ENCODE results near the gene CDCA8. TPM values are rescaled to one million over a fixed set of nuclear protein-coding genes. Genes with fewer than 3 reads are reported as not detected.
A peak's percentile ranks its signal among the peaks of the same experiment; 100 is the strongest.

Gene CDCA8
- total and polyA plus RNA-seq, 2 of the 4 experiments (the other 2 are of a cell fraction) = 5.9 to 25.7 TPM

DNA sequence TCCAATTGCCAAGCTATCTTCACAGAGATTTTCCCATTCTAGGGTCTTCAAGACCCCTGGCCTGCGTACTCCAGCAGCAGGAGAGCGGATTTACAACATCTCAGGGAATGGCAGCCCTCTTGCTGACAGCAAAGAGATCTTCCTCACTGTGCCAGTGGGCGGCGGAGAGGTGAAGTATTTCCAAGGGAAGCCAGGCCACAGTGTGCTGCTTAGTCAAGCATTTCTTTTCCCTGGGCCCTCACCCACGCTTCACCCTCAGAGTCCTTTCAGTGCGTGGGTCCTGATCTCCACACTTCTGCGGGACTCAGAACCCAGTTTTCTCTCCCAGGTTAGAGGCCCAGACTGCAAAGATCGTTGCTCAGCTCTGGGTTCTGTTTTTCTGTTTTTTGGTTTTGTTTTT is 13.1 kb downstream of the CDCA8 start:
- in situ Hi-C loops (cut with MboI; ENCODE audit: low sequenced_read_pairs) = no loop called here
- no peak overlapping the region; the same call in 1 of the 2 replicates for H2BK120ac ChIP-seq (ENCODE audit: low read depth, low read length)
- H4K8ac ChIP-seq (ENCODE audit: low read depth in 2 of 2, low read length in 2 of 2) = no peak overlapping the region
- DNase-seq = no peak
- H2AFZ ChIP-seq (replicated peaks; ENCODE audit: low read length, poor library complexity) = peak overlapping the region; percentile 67
- H3K56ac ChIP-seq (ENCODE audit: extremely low read depth, insufficient read depth, low read length) = no peak overlapping the region
- H4K91ac ChIP-seq (ENCODE audit: insufficient read depth, low read depth, low read length) = no peak overlapping the region
- no peak overlapping the region for H3K9ac ChIP-seq (ENCODE audit: low read depth, low read length)
- intact Hi-C loops (cut with micrococcal nuclease) = no loop called here
- no peaks in the 10 kb centered on the region for H3K27me3 ChIP-seq (ENCODE audit: control insufficient read depth, insufficient read depth, low read length)
- H4K5ac ChIP-seq (ENCODE audit: low read depth, low read length) = no peak overlapping the region
- H2AK5ac ChIP-seq (ENCODE audit: low read depth, low read length) = no peak overlapping the region
- H3K23ac ChIP-seq (ENCODE audit: low read depth, low read length) = no peak overlapping the region
- TF ChIP-seq CHD1 (IDR thresholded peaks at IDR 0.05; ENCODE audit: low read depth, low read length) = no peak
- TF ChIP-seq NFE2L2 (IDR thresholded peaks at IDR 0.05; ENCODE audit: low read depth, low read length) = no peak
- TF ChIP-seq POLR2A (IDR thresholded peaks at IDR 0.05; ENCODE audit: low read depth, low read length) = no peak
- TF ChIP-seq MAFK (IDR thresholded peaks at IDR 0.05; ENCODE audit: low read depth, low read length) = no peak
- TF ChIP-seq CEBPB (IDR thresholded peaks at IDR 0.05; ENCODE audit: low read depth, low read length) = no peak
- no peak for TF ChIP-seq RFX5 (IDR thresholded peaks at IDR 0.05; ENCODE audit: low read depth, low read length)
- TF ChIP-seq SMC3 (IDR thresholded peaks at IDR 0.05; ENCODE audit: low read depth, low read length) = no peak
- TF ChIP-seq, protein P1, sequence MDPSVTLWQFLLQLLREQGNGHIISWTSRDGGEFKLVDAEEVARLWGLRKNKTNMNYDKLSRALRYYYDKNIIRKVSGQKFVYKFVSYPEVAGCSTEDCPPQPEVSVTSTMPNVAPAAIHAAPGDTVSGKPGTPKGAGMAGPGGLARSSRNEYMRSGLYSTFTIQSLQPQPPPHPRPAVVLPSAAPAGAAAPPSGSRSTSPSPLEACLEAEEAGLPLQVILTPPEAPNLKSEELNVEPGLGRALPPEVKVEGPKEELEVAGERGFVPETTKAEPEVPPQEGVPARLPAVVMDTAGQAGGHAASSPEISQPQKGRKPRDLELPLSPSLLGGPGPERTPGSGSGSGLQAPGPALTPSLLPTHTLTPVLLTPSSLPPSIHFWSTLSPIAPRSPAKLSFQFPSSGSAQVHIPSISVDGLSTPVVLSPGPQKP (IDR thresholded peaks at IDR 0.05; ENCODE audit: borderline replicate concordance, low read depth, low read length) = no peak
- TF ChIP-seq, protein P2, sequence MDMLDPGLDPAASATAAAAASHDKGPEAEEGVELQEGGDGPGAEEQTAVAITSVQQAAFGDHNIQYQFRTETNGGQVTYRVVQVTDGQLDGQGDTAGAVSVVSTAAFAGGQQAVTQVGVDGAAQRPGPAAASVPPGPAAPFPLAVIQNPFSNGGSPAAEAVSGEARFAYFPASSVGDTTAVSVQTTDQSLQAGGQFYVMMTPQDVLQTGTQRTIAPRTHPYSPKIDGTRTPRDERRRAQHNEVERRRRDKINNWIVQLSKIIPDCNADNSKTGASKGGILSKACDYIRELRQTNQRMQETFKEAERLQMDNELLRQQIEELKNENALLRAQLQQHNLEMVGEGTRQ (IDR thresholded peaks at IDR 0.05; ENCODE audit: low read depth, low read length) = no peak
- no peak for TF ChIP-seq RCOR1 (IDR thresholded peaks at IDR 0.05; ENCODE audit: insufficient replicate concordance, low read length)
- TF ChIP-seq BHLHE40 (IDR thresholded peaks at IDR 0.05; ENCODE audit: low read depth, low read length) = no peak
- no peak for TF ChIP-seq MAZ (IDR thresholded peaks at IDR 0.05; ENCODE audit: borderline replicate concordance, low read depth, low read length)
- TF ChIP-seq FOS (IDR thresholded peaks at IDR 0.05; ENCODE audit: low read depth, low read length) = no peak
- H3K4me2 ChIP-seq (ENCODE audit: low read depth, low read length) = peak overlapping the region; percentile 87
- H3K36me3 ChIP-seq (ENCODE audit: control insufficient read depth, insufficient read depth, low read length) = peaks cover 29% of the 10 kb centered on the region
- no peak overlapping the region for H3K14ac ChIP-seq (replicated peaks; ENCODE audit: low read depth, low read length)
- 95% methylated on average over 4 of the region's 8 CpGs; no CpG with 5 or more reads in 1 of the 2 experiments for WGBS, 2 experiments (ENCODE audit: extremely low coverage in 2 of 2, insufficient read length in 1 of 2)
- H3K9me1 ChIP-seq (ENCODE audit: insufficient read depth, low read length) = peaks cover 3% of the 10 kb centered on the region; the same call in 1 of the 2 replicates
- CTCF ChIA-PET = interaction anchor here (0.7 kb wide), 2 partner anchors 16 to 858 kb away, joined by 3 to 4 read pairs; no protein-coding TSS in a partner anchor
- no peak overlapping the region for H3K4ac ChIP-seq (ENCODE audit: low read depth, low read length)
- H3K18ac ChIP-seq (ENCODE audit: low read depth, low read length) = peak overlapping the region; percentile 57; the same call in 1 of the 2 replicates
- H3K4me1 ChIP-seq (ENCODE audit: control insufficient read depth, insufficient read depth, low read length) = peaks cover 4% of the 10 kb centered on the region; the same call in 1 of the 2 replicates
- ATAC-seq (ENCODE audit: low read depth) = no peak; the same call in 1 of the 2 replicates
- no peak overlapping the region for H2BK15ac ChIP-seq (ENCODE audit: low read depth, low read length)
- BruUV-seq (replicated peaks) = no TSS peak
- H2BK5ac ChIP-seq (ENCODE audit: low read depth, low read length, poor library complexity, severe bottlenecking) = no peak overlapping the region
- dilution Hi-C loops (cut with HindIII; ENCODE audit: low sequenced_read_pairs, unreplicated experiment) = no loop called here
- no peak overlapping the region for H2BK20ac ChIP-seq (ENCODE audit: low read depth, low read length)
- H2AK9ac ChIP-seq (replicated peaks; ENCODE audit: low read depth, low read length, poor library complexity) = no peak overlapping the region
- no peaks in the 10 kb centered on the region for H4K20me1 ChIP-seq (ENCODE audit: insufficient read depth, low read length)
- no peak overlapping the region for H3K4me3 ChIP-seq (ENCODE audit: insufficient read depth, low read depth, low read length)
- no peaks in the 10 kb centered on the region for H3K9me3 ChIP-seq (ENCODE audit: control insufficient read depth, insufficient read depth, low read length)
- H3K79me1 ChIP-seq (ENCODE audit: low read depth in 1 of 2, low read length in 2 of 2) = peaks cover 5 to 9% of the 10 kb centered on the region in 2 experiments; a peak in 2 of 4 replicates
- POLR2A ChIA-PET (ENCODE audit: unreplicated experiment) = no interaction called here
- H3K27ac ChIP-seq (ENCODE audit: insufficient read depth, low read length) = peak overlapping the region; percentile 96; the same call in 1 of the 2 replicates

All from IMR-90 (cell line).